Lung (tissue), 12 donors: ENCODE measurements around the gene ALDH4A1. TPM values are rescaled to one million over a fixed set of nuclear protein-coding genes. Genes with fewer than 3 reads are reported as not detected.
"Not testable (repeated sequence)": the region's sequence is repeated elsewhere in the genome, so short reads cannot be mapped to it uniquely, and the experiment has no call there.

Source experiments
- ATAC-seq: fragments of 200-7000 bp; cut with Tn5 transposase; one replicate; pipeline ENCODE4 v1.9.1; 2020; ENCODE audit warnings: moderate number of reproducible peaks; ENCODE audit not compliant: insufficient read depth, low FRiP score
- DNase-seq, 3 donors: peaks; one replicate each; pipeline ENCODE4 v3.0.0-alpha.2; 2013 to 2017
- H3K27ac ChIP-seq, 2 donors: one replicate each; pipeline ENCODE4 v1.5.1; 2013; ENCODE audit warnings: mild to moderate bottlenecking in 2 of 2, moderate library complexity in 2 of 2, control low read depth in 1 of 2, inconsistent platforms in 1 of 2, low read depth in 1 of 2, low read length in 1 of 2
- H3K27me3 ChIP-seq, 3 donors: one replicate each; pipeline ENCODE4 v1.5.1; 2013; ENCODE audit warnings: low read length in 2 of 3; ENCODE audit not compliant: control insufficient read depth in 3 of 3, insufficient read depth in 3 of 3
- H3K36me3 ChIP-seq, 4 donors: one replicate each; pipeline ENCODE4 v1.5.1; 2013; ENCODE audit warnings: low read length in 4 of 4, mild to moderate bottlenecking in 1 of 4, moderate library complexity in 1 of 4; ENCODE audit not compliant: control insufficient read depth in 4 of 4, insufficient read depth in 4 of 4
- H3K4me1 ChIP-seq, 5 donors: one replicate each; pipeline ENCODE4 v1.5.1; 2013; ENCODE audit warnings: low read length in 5 of 5, mild to moderate bottlenecking in 2 of 5, moderate library complexity in 1 of 5; ENCODE audit not compliant: control insufficient read depth in 5 of 5, insufficient read depth in 5 of 5
- H3K4me3 ChIP-seq: one replicate; pipeline ENCODE4 v1.5.1; 2013; ENCODE audit warnings: mild to moderate bottlenecking, control low read depth, moderate library complexity
- H3K9ac ChIP-seq, 2 donors: one replicate each; pipeline ENCODE4 v1.5.1; 2013; ENCODE audit warnings: low read length in 2 of 2, control low read depth in 1 of 2; ENCODE audit not compliant: insufficient read depth in 1 of 2
- H3K9me3 ChIP-seq, 4 donors: one replicate each; pipeline ENCODE4 v1.5.1; 2013; ENCODE audit warnings: low read length in 3 of 4, mild to moderate bottlenecking in 1 of 4, moderate library complexity in 1 of 4; ENCODE audit not compliant: control insufficient read depth in 4 of 4, insufficient read depth in 3 of 4
- CTCF ChIP-seq: IDR thresholded peaks from 2 replicates; pipeline ENCODE4 v1.5.1; 2012; ENCODE audit warnings: mild to moderate bottlenecking; ENCODE audit errors: control extremely low read depth, extremely low read depth
- WGBS, 2 donors: extraction: QIAGEN DNeasy Blood & Tissue Kit; methylation state at CpG; one replicate each; pipeline ENCODE4 v1.1.7; 2013; 5-methylcytosine and 5-hydroxymethylcytosine counted together
- polyA plus RNA-seq, 2 donors: library from polyadenylated mRNA; stranded (reverse); fragments of 200-250 nt; gene quantifications; one replicate each; pipeline ENCODE4 v1.2.1, GENCODE V29; 2013
- total RNA-seq, 2 donors: library from RNA; depleted of rRNA in 1 of 2; stranded (reverse); fragments of >200 nt in 1 of 2; gene quantifications; one replicate each; pipeline ENCODE4 v1.2.1, GENCODE V29; 2014 to 2021
- donor health status: control.
- donor health status: control.
- donor health status: Bipolar disorder and iron deficiency.
- donor health status: healthy.
- donor health status: DM: yes; HTN: yes; CAD: no.

Gene ALDH4A1
- total and polyA plus RNA-seq, 4 donors: 6.4 to 16.3 (median 11.2) TPM

DNA sequence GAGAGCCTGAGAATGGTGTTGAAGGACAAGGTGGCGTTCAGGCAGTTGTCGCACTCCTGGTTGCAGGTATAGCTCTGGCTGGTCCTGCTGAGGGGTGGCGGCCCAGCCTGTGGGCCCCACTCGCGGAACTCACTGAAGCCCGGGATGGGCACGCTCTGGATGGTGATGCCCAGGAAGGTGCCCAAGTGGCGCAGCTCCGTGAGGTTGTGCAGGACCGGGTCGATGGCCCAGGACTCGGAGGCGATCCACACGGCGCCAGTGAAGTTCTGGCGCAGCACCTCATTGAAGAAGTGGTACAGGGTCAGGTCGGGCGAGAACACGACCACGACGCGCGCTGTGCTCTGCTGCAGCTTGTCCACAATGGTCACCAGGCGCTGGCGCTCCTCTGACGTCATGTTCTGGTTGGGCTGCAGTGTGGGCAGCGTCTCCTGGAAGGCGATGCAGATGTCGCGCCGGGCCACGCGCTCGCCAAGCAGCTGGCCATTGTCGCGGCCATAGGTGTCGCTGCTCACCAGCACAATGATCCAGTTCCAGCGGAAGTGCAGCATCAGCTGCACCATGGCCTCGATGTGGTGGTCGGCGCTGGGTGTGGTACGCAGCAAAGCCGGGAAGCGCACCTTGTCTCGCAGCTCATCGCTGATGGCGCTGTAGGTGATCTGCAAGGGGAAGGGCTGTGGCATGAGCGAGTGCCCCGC lies 47.9 kb downstream of the ALDH4A1 start:
- Histone ChIP-seq H3K9ac (no peak overlapping the region), H3K27me3 (no peaks in the 10 kb centered on the region), H3K4me3 (no peak overlapping the region), H3K36me3 (no peaks in the 10 kb centered on the region), H3K9me3 (peaks cover 0 to 4% (median 1%) of the 10 kb centered on the region in 4 donors), H3K27ac (no peak overlapping the region), H3K4me1 (peaks cover 0 to 8% (median 0%) of the 10 kb centered on the region in 5 donors)
- no peak for DNase-seq
- no peak for ATAC-seq
- no peak for TF ChIP-seq CTCF
- WGBS, 2 donors: 88 to 89% methylated on average over 49 of the region's 49 CpGs

DNA sequence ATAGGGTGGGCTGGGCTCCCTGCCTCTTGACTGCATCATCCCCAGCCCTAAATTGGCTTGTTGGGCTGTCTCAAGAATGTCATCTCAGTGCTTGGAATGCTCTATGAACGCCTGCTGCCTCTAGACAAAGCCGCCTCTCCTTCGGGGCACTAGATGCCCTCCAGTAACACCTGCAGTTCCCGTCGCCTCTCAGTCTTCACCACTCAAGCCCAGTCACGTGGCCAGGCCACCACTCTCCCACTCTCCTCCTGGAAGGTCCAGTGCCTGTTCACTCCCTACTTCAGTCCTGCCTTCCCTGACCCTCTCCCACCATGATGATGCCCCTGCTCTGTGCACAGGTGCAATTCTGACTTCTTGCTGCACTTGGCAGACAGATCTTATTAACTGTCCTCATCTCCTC lies 49.9 kb downstream of the ALDH4A1 start:
- Histone ChIP-seq H3K4me1 (peaks cover 0 to 22% (median 0%) of the 10 kb centered on the region in 5 donors), H3K36me3 (no peaks in the 10 kb centered on the region), H3K27ac (no peak overlapping the region), H3K9ac (no peak overlapping the region), H3K9me3 (peaks cover 0 to 2% (median 0%) of the 10 kb centered on the region in 4 donors), H3K27me3 (no peaks in the 10 kb centered on the region), H3K4me3 (no peak overlapping the region)
- DNase-seq (no peak), ATAC-seq (no peak)
- 54 to 70% methylated on average over 6 of the region's 6 CpGs for WGBS, 2 donors
- TF ChIP-seq CTCF: no peak

DNA sequence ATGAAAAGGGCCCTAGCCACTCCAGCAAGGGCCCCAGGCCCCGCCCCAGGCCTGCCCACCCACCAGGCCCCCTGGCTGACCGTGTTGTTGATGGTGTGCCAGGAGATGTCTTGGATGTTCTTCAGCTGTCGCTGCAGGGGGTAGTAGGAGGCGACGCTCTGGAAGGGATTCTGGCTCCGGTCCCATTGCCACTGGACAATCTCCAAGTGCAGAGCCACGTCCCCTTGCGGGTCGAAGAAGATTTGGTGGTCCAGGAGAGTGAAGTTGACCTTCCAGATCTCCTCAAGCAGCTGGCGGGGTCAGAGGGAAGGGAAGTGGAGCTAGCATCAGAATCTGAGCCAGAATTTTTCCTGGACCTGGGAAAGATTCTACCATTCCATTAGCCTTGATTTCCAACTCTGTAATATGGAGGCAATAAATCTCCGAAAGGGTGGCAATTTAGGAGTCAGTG lies 53.1 kb downstream of the ALDH4A1 start:
- Histone ChIP-seq H3K27me3 (no peaks in the 10 kb centered on the region), H3K4me1 (peaks cover 0 to 22% (median 0%) of the 10 kb centered on the region in 5 donors), H3K9me3 (peaks cover 0 to 5% (median 0%) of the 10 kb centered on the region in 4 donors), H3K36me3 (no peaks in the 10 kb centered on the region), H3K9ac (no peak overlapping the region), H3K27ac (no peak overlapping the region), H3K4me3 (no peak overlapping the region)
- 57 to 67% methylated on average over 11 of the region's 11 CpGs for WGBS, 2 donors
- ATAC-seq: no peak
- peak; percentile 96 to 98 (median 98) for DNase-seq
- no peak for TF ChIP-seq CTCF

DNA sequence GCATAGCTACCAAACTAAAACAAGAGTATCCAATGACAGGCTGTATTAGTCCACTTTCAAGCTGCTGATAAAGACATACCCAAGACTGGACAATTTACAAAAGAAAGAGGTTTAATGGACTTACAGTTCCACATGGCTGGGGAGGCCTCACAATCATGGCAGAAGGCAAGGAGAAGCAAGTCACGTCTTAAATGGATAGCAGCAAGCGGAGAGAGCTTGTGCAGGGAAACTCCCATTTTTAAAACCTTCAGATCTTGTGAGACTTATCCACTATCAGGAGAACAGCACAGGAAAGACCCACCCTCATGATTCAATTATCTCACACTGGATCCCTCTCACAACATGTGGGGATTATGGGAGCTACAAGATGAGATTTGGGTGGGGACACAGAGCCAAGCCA lies 54.6 kb downstream of the ALDH4A1 start:
- not testable (repeated sequence) for ATAC-seq, H3K9me3 ChIP-seq, H3K27ac ChIP-seq, H3K4me3 ChIP-seq, DNase-seq, H3K36me3 ChIP-seq, H3K27me3 ChIP-seq, H3K9ac ChIP-seq
- 77 to 86% methylated on average over 2 of the region's 2 CpGs for WGBS, 2 donors
- H3K4me1 ChIP-seq: peaks cover 0 to 22% (median 0%) of the 10 kb centered on the region in 5 donors
